Measurements from ENCODE around the gene ANGPTL1.

The ANGPTL1 gene

DNA sequence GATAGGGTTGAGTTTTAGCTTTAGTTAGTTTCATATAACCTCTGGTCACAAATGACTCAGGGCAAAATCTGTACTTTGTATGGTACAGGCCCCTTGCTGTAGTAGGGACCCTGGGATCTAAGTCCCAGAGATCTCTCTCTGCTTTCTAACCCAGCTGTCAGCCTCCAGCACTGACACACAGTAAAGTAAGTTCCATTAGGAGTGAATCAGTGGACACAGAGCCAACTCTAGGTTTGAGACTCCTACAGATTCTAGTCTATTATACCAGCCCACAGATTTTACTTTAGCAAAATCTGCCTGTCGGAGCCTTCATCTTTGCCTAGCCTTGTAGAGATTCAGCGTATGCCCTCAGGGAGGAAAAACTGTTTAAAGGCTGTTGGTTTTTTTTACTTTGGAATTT, 52.5 kb downstream of the ANGPTL1 start:
- H4K20me1 ChIP-seq (ENCODE audit: insufficient read depth, low read length) = no peaks in the 10 kb centered on the region
- TF ChIP-seq, protein P1, sequence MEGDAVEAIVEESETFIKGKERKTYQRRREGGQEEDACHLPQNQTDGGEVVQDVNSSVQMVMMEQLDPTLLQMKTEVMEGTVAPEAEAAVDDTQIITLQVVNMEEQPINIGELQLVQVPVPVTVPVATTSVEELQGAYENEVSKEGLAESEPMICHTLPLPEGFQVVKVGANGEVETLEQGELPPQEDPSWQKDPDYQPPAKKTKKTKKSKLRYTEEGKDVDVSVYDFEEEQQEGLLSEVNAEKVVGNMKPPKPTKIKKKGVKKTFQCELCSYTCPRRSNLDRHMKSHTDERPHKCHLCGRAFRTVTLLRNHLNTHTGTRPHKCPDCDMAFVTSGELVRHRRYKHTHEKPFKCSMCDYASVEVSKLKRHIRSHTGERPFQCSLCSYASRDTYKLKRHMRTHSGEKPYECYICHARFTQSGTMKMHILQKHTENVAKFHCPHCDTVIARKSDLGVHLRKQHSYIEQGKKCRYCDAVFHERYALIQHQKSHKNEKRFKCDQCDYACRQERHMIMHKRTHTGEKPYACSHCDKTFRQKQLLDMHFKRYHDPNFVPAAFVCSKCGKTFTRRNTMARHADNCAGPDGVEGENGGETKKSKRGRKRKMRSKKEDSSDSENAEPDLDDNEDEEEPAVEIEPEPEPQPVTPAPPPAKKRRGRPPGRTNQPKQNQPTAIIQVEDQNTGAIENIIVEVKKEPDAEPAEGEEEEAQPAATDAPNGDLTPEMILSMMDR (IDR thresholded peaks at IDR 0.05; ENCODE audit: low read length) = no peak
- TF ChIP-seq EZH2 (optimal IDR thresholded peaks at IDR 0.05; ENCODE audit: low read depth, low read length) = no peak
- TF ChIP-seq EZH2phosphoT487 (IDR thresholded peaks at IDR 0.05; ENCODE audit: low read length) = no peak
- H3K27me3 ChIP-seq (replicated peaks; ENCODE audit: insufficient read depth, low read length) = no peaks in the 10 kb centered on the region
- no peaks in the 10 kb centered on the region for H3K4me1 ChIP-seq (ENCODE audit: low read length)
- no peaks in the 10 kb centered on the region for H3K36me3 ChIP-seq (replicated peaks; ENCODE audit: insufficient read depth, low read length)
- H3K9ac ChIP-seq (ENCODE audit: low read length) = no peak overlapping the region
- no peaks in the 10 kb centered on the region for H3K9me3 ChIP-seq (replicated peaks; ENCODE audit: insufficient read depth, low read length)
- H3K27ac ChIP-seq (ENCODE audit: low read length) = no peak overlapping the region
- DNase-seq = no peak
- no peaks in the 10 kb centered on the region for H3F3A ChIP-seq (ENCODE audit: insufficient read depth, low read length)
- no peak overlapping the region for H3K4me3 ChIP-seq (ENCODE audit: low read length)
- no peak overlapping the region for H3K4me2 ChIP-seq (ENCODE audit: low read depth, low read length)
- no peaks in the 10 kb centered on the region for H3K79me2 ChIP-seq (ENCODE audit: low read length)
- no peak overlapping the region for H2AFZ ChIP-seq (ENCODE audit: low read length)
- no peaks in the 10 kb centered on the region for H3K9me2 ChIP-seq (replicated peaks; ENCODE audit: insufficient read depth, low read length)

GRCh38 chr1:178810585-178810984, 60.3 kb downstream of the ANGPTL1 start:
- no peaks in the 10 kb centered on the region for H3K36me3 ChIP-seq (replicated peaks; ENCODE audit: insufficient read depth, low read length)

DNA sequence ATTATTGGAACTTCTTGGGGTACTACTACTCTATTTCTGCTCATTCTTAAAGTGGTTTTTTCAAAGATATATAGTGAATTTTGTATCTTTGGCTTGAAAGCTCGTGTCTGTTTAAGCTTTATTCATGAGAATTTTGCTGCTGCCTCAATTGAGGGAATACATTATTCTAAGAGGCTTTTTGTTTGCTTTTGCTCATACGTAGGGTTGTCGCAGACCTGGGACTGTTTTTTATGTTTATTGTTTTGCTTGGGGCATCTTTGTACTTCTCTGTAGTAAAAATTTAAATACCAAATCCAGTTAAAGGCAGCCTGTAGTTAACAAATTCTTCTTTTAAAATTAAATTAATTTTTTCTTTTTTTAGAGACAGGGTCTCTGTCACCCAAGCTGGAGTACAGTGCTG, 62.3 kb downstream of the ANGPTL1 start:
- TF ChIP-seq EZH2 (optimal IDR thresholded peaks at IDR 0.05; ENCODE audit: low read depth, low read length) = no peak
- H3K4me1 ChIP-seq (ENCODE audit: low read length) = no peaks in the 10 kb centered on the region
- no peaks in the 10 kb centered on the region for H4K20me1 ChIP-seq (ENCODE audit: insufficient read depth, low read length)
- no peaks in the 10 kb centered on the region for H3K79me2 ChIP-seq (ENCODE audit: low read length)
- H3K9me3 ChIP-seq (replicated peaks; ENCODE audit: insufficient read depth, low read length) = no peaks in the 10 kb centered on the region
- no peaks in the 10 kb centered on the region for H3K9me2 ChIP-seq (replicated peaks; ENCODE audit: insufficient read depth, low read length)
- no peak overlapping the region for H3K4me3 ChIP-seq (ENCODE audit: low read length)
- no peak overlapping the region for H3K4me2 ChIP-seq (ENCODE audit: low read depth, low read length)
- H3K9ac ChIP-seq (ENCODE audit: low read length) = no peak overlapping the region
- H2AFZ ChIP-seq (ENCODE audit: low read length) = no peak overlapping the region
- no peaks in the 10 kb centered on the region for H3K36me3 ChIP-seq (replicated peaks; ENCODE audit: insufficient read depth, low read length)
- DNase-seq = no peak
- no peak overlapping the region for H3K27ac ChIP-seq (ENCODE audit: low read length)
- H3K27me3 ChIP-seq (replicated peaks; ENCODE audit: insufficient read depth, low read length) = no peaks in the 10 kb centered on the region
- H3F3A ChIP-seq (ENCODE audit: insufficient read depth, low read length) = no peaks in the 10 kb centered on the region

More at GRCh38 chr1:178810585-178810984, 60.3 kb downstream of the ANGPTL1 start:
- Histone ChIP-seq H3K9ac (ENCODE audit: low read length) (no peak overlapping the region), H3K27me3 (replicated peaks; ENCODE audit: insufficient read depth, low read length) (no peaks in the 10 kb centered on the region), H3F3A (ENCODE audit: insufficient read depth, low read length) (no peaks in the 10 kb centered on the region), H3K9me3 (replicated peaks; ENCODE audit: insufficient read depth, low read length) (no peaks in the 10 kb centered on the region), H3K4me2 (ENCODE audit: low read depth, low read length) (no peak overlapping the region), H3K79me2 (ENCODE audit: low read length) (no peaks in the 10 kb centered on the region), H3K9me2 (replicated peaks; ENCODE audit: insufficient read depth, low read length) (no peaks in the 10 kb centered on the region), H3K4me1 (ENCODE audit: low read length) (no peaks in the 10 kb centered on the region), H3K27ac (ENCODE audit: low read length) (no peak overlapping the region), H4K20me1 (ENCODE audit: insufficient read depth, low read length) (no peaks in the 10 kb centered on the region), H3K4me3 (ENCODE audit: low read length) (no peak overlapping the region), H2AFZ (ENCODE audit: low read length) (no peak overlapping the region)
- no peak for DNase-seq
- TF ChIP-seq EZH2phosphoT487 (IDR thresholded peaks at IDR 0.05; ENCODE audit: low read length) = no peak
- TF ChIP-seq, protein P1 (IDR thresholded peaks at IDR 0.05; ENCODE audit: low read length) = no peak
- no peak for TF ChIP-seq EZH2 (optimal IDR thresholded peaks at IDR 0.05; ENCODE audit: low read depth, low read length)

GRCh38 chr1:178806665-178807300, 64.1 kb downstream of the ANGPTL1 start:
- H3K27me3 ChIP-seq (replicated peaks; ENCODE audit: insufficient read depth, low read length) = no peaks in the 10 kb centered on the region
- no peak overlapping the region for H3K4me3 ChIP-seq (ENCODE audit: low read length)
- no peak overlapping the region for H2AFZ ChIP-seq (ENCODE audit: low read length)
- no peaks in the 10 kb centered on the region for H3K79me2 ChIP-seq (ENCODE audit: low read length)
- no peaks in the 10 kb centered on the region for H3K4me1 ChIP-seq (ENCODE audit: low read length)
- no peaks in the 10 kb centered on the region for H3F3A ChIP-seq (ENCODE audit: insufficient read depth, low read length)
- no peak overlapping the region for H3K9ac ChIP-seq (ENCODE audit: low read length)
- no peaks in the 10 kb centered on the region for H3K9me2 ChIP-seq (replicated peaks; ENCODE audit: insufficient read depth, low read length)
- H3K27ac ChIP-seq (ENCODE audit: low read length) = no peak overlapping the region
- no peak for DNase-seq
- H4K20me1 ChIP-seq (ENCODE audit: insufficient read depth, low read length) = no peaks in the 10 kb centered on the region
- no peaks in the 10 kb centered on the region for H3K9me3 ChIP-seq (replicated peaks; ENCODE audit: insufficient read depth, low read length)
- no peak overlapping the region for H3K4me2 ChIP-seq (ENCODE audit: low read depth, low read length)
- TF ChIP-seq, protein P1 (IDR thresholded peaks at IDR 0.05; ENCODE audit: low read length) = no peak
- TF ChIP-seq EZH2 (optimal IDR thresholded peaks at IDR 0.05; ENCODE audit: low read depth, low read length) = no peak
- no peak for TF ChIP-seq EZH2phosphoT487 (IDR thresholded peaks at IDR 0.05; ENCODE audit: low read length)
- no peaks in the 10 kb centered on the region for H3K36me3 ChIP-seq (replicated peaks; ENCODE audit: insufficient read depth, low read length)

Data from MM.1S (cell line).